Esophagus muscularis mucosa (tissue), 3 donors: ENCODE data around the gene NFATC1.

Source experiments
- POLR2A ChIP-seq: fragments of 450-650 bp; IDR thresholded peaks from one replicate; pipeline ENCODE4 v1.6.1; 2017; ENCODE audit warnings: antibody characterized with exemption, moderate library complexity, mild to moderate bottlenecking, low read depth
- TF ChIP-seq, protein P1 (sequence below), 3 experiments: fragments of 200-600 bp in 2 of 3; fragments of 450-650 bp in 1 of 3; sonication (generic) in 2 of 3; IDR thresholded peaks; one replicate each; pipeline ENCODE4 v1.5.1; 2017 to 2019; ENCODE audit warnings: antibody characterized with exemption in 3 of 3, mild to moderate bottlenecking in 2 of 3, moderate library complexity in 1 of 3

DNA sequence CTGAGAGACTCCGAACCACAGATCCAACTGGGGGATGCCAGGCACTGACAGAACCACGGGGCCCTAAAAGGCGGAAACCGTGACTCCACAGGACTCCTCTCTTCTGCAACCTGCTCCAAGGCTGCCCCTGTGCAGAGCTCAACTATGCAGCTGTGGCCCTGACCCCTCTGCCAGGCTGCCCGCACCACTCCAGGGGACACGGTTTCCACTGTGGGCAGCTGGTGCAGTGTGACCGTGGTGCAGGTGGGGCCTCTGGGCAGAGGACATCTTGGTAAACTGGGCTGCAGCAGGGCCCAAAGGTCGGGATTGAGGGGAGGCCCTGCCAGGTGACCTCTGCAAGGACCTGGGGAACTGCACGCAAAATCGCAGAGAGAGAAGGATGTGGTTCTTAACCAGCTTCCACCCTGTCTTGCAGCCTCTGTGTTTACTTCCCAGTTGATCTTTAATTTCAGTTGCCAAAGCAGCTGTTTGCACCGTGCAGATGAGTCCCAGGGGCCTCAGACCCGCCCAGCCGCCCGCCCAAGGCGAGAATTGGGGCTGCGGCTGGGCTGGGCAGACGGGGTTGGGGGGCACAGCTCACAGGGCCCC is 179.3 kb downstream of the NFATC1 start:
- TF ChIP-seq POLR2A = no peak
- TF ChIP-seq, protein P1, sequence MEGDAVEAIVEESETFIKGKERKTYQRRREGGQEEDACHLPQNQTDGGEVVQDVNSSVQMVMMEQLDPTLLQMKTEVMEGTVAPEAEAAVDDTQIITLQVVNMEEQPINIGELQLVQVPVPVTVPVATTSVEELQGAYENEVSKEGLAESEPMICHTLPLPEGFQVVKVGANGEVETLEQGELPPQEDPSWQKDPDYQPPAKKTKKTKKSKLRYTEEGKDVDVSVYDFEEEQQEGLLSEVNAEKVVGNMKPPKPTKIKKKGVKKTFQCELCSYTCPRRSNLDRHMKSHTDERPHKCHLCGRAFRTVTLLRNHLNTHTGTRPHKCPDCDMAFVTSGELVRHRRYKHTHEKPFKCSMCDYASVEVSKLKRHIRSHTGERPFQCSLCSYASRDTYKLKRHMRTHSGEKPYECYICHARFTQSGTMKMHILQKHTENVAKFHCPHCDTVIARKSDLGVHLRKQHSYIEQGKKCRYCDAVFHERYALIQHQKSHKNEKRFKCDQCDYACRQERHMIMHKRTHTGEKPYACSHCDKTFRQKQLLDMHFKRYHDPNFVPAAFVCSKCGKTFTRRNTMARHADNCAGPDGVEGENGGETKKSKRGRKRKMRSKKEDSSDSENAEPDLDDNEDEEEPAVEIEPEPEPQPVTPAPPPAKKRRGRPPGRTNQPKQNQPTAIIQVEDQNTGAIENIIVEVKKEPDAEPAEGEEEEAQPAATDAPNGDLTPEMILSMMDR (IDR thresholded peaks at IDR 0.05) = no peak
